Stimulated activated CD8-positive, alpha-beta memory T cell treated with anti-CD3 and anti-CD28 coated beads, Interleukin-7, amount 100 ng/mL, for 24 hours (primary cell): ENCODE measurements around the gene MBD6.

Experiments
- DNase-seq: peaks from one replicate; pipeline ENCODE4 v3.0.0-alpha.2; 2020; ENCODE audit warnings: low read depth

The MBD6 gene

GRCh38 chr12:57529831-57530230 lies 7.2 kb downstream of the MBD6 start:
- no peak for DNase-seq

DNA sequence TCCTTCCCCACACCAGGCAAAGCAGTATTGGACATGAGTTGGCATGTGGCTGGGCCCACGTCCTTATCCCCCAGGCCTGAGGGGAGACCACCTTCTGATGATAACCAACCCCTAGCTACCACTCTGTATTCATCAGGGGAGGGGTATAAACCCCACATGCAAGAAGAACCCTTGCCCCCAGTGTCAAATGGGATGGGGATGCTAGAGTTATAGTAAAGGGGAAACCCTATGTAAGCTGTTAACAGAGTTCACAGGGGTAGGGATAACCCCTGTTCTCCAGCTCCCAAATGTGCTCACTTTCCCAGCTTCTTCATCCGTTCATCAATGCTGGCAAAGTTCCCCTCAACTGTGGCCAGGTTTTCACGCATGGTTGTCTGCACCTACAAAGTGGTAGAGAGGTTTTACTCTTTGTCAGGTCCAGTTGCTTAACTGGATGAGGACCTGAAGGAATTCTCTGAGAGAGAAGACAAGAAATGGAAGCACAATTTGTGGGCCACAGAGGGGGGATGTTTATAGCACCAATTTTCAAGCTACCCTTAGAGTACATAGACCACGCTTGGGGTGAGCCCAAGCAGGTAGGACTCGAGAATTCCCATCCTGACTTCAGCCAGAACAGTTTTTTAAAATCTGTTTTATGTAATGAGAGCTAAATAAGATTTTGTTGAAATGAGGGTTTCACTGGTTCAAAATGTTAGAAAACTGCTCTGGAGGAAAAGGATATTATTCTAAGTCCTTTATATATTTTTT lies 7.9 kb downstream of the MBD6 start:
- no peak for DNase-seq

DNA sequence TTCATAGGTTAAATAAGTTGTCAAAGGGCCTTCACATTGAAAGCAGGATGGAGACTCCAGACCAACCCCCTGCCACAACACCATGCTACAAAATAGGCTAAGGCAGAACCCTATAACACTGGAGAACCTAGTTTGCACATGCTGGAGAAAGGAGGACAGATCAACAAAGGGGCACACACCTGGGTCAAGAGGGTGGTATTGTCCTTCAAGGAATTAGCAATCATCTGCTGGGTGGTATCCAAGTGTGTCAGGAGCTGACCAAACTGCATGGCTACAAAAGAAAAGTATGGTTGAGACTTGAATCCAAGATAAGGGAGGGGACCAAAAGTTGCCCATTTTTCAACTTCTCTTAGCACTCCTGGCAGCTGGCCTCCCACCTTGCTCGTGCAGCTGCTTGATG lies 9.2 kb downstream of the MBD6 start:
- no peak for DNase-seq

- no peak for DNase-seq
Observed at GRCh38 chr12:57533108-57533507, 10.5 kb downstream of the MBD6 start.

DNA sequence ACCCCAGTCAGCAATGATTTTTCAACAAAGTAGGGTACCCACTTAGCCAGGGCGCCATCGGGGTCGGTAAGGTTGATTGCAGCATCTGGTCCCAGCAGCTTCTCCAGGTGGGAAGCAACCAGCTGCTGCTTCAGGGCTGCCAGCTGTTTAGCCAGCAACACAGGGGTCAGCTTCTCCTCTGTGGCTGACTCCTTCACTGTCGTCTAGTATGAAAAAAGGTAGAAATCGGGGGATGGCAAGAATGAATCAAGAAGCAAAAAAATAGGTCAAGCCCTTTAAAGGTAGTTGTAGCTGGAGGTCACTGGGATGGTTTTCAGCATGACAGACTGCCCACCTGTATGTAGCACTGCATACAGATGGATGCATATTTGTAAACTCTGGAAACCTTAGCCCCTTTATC lies 11.6 kb downstream of the MBD6 start:
- no peak for DNase-seq

- no peak for DNase-seq
Observed at GRCh38 chr12:57534991-57535543, 12.4 kb downstream of the MBD6 start.

DNA sequence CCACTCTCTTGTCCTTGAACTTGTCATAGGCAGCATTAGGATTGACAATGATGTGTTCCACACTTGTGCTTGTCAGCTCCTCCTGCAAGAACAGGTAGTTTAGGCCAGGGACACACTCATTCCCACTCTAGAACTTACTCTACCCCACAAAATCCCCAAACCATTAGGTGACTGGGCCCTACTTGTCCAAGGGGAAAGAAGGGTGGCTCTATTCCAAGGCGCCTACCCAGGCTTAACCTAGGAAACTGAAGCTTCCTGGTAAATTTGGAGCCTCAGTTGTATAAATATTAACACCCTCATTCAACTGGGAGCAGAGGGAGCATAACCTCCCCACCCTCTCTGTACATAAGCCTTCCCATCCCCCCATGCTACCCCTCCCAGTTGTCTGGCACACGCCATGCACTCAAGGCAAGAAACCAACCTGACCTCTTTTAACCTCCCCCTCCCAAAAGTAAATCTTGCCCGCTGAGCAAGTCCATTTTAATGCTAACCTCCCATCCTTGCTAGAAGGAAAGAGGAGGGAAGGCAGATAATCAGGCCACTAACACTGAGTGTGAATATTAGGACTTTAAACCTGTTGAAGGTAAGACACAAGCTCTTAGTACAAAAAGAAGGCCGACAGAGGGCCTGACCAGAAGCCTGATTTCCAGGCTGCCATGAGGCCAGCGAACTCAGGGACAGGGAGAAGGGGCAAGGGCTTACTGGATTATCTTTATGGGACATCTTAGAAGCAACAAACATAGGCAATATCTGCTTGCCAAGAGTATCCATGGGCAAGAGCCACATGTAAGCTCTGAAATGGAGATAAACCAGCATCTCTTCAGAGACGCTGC lies 13.4 kb downstream of the MBD6 start:
- DNase-seq: no peak

GRCh38 chr12:57536597-57536942 lies 13.9 kb downstream of the MBD6 start:
- no peak for DNase-seq

DNA sequence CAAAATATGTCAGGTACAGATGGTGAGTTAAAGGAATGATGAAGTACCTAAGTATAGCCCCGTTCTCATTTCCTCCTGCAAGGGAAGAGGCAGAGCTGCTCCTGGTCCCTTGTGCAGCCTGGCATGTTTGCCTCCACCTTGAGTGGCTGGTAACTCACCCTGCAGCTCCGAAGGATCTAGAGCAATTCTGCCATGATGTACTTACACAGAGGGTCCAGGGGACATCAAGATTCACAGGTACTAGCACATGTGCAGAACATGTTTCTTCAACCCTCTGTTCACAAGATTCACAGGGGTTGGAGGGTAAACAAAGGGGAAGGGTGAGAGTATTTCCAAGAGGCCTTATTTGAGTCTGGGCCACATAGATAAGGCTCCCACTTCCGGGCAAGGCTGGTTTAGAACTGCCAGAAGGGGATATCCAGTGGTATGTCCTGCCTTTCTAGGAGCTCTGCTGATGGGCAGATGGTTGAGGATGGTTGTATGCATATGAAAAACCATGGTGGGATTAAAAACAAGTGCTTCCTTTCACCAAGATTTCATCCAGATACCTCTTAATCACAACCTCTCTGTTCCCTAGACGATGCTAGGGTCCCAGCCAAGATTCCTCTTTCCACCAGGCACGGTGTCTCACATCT lies 16.6 kb downstream of the MBD6 start:
- DNase-seq: no peak

DNA sequence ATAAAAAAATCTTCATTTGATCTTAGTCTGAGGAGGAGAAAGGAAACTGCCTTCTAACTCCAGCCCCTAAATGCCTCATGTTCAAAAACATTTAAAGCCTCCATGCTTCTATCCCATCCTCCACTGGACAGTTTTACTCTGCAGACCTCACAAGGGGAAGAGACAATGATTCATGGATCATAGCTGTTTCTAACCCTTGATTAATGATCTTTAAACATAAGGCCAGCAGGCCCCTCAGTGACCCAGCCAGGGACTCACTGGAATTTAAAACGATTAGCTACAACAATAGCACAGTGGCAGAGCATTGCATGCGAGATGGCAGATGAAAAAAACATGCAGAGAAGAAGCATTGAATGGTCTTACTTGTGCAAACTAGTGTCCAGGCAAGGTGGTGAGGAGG lies 18.4 kb downstream of the MBD6 start:
- no peak for DNase-seq

GRCh38 chr12:57541717-57542116 lies 19.1 kb downstream of the MBD6 start:
- DNase-seq: no peak

GRCh38 chr12:57543581-57543980 lies 21.0 kb downstream of the MBD6 start:
- DNase-seq: no peak

GRCh38 chr12:57545809-57546437 lies 23.3 kb downstream of the MBD6 start:
- no peak for DNase-seq

- peak; percentile 85 for DNase-seq
Observed at GRCh38 chr12:57546438-57547287, 24.0 kb downstream of the MBD6 start, which contains the start of gene DCTN2. Gene DCTN2 (minus strand): TSS chr12:57547192. CDS start chr12:57547063, 129 bp downstream.

DNA sequence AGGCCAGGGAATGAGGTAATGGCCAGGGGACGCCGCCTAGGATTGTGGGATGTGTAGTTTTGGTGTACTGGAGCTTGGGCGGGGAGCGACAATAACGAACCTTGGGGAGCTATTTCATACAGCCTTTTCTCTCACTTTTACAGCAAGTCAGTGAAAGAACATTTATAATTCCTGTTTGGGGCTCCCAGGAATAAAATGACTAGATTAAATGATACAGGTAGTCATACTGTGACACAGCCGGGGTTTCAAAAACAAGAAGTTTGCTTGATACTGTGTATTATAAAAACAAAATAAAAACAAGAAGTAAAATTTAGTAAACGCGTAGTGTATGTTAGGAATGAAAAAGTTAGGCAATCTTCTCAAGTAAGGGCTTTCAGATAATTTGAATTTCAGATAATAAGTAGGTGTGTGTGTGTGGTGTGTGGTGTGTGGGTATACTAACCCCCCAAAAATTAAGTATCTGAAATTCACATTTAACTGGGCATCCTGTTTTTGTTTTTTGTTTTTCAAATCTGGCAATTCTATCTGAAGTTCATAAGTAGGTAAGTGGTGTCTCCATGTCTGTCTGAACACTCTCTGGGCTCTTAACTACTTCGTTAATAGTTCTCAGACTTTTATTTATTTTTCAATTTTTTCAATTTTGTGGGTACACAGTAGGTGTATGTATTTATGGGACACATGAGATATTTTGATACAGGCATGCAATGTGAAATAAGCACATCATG lies 24.8 kb downstream of the MBD6 start:
- no peak for DNase-seq

DNA sequence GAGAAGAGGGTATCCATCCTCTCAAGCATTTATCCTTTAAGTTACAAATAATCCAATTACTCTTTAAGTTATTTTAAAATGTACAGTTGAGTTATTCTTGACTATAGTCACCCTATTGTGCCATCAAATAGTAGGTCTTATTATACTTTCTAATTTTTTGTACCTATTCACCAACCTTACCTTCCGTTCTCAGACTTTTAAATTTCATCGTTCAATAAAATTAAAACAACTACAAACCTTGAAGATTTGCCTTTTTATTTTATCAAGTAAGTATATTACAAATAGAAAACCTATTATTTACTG lies 25.3 kb downstream of the MBD6 start:
- no peak for DNase-seq

- no peak for DNase-seq
Observed at GRCh38 chr12:57548488-57548887, 25.9 kb downstream of the MBD6 start.

- no peak for DNase-seq
Observed at GRCh38 chr12:57549203-57549908, 26.7 kb downstream of the MBD6 start.

DNA sequence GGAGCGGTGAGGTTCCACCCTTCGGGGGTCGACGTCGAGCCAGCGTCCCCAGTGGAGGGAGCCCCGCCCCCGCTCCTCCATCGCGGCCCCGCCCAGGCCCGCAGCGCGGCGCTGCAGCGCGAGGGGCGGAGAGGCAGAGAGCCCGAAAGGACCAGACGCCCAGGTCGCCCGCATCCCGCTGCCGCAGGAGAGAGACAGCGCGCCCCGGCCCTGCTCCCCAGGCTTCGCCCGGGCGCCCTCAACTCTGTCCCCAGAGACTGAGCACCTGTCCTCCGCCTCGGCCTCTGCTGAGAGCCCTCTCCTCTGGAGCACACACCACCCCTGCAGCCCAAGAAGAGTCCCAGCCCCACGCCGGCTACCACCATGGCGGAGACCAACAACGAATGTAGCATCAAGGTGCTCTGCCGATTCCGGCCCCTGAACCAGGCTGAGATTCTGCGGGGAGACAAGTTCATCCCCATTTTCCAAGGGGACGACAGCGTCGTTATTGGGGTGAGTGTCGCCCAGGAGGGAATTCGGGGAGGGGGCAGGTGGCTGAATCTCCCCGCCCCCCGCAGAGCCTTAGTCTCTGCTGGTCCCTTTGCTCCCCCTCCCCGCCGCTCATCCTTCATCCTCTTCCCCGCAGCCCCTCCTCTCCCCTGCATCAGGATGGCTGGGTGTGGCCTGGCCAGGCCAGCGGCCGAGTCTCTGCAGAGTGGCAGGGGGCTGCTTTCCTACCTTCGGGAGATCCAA lies 27.5 kb downstream of the MBD6 start, which contains the start of gene KIF5A:
KIF5A (plus strand) TSS at position 136 of the 732 bp plus-strand sequence; CDS start at position 364, 228 bp downstream.
- DNase-seq: peak; percentile 27
